ENCODE results near the gene TNFRSF4. TPM values are rescaled to one million over a fixed set of nuclear protein-coding genes. Genes with fewer than 3 reads are reported as not detected.

TNFRSF4 gene
- total RNA-seq, 1 experiment from 2014 or later = not detected

- DNase-seq (ENCODE audit: low read depth in 1 of 2, low spot score in 2 of 2) = no peak
- Histone ChIP-seq H3K27me3 (replicated peaks) (no peaks in the 10 kb centered on the region), H3K27ac (no peak overlapping the region), H3K4me1 (replicated peaks) (no peaks in the 10 kb centered on the region), H3K9me3 (replicated peaks) (no peaks in the 10 kb centered on the region), H3K36me3 (no peaks in the 10 kb centered on the region), H3K4me3 (no peak overlapping the region)
Measured at GRCh38 chr1:1240822-1241587, 27.1 kb upstream of the TNFRSF4 start.

GRCh38 chr1:1240348-1240732 lies 26.4 kb upstream of the TNFRSF4 start:
- Histone ChIP-seq H3K9me3 (replicated peaks) (no peaks in the 10 kb centered on the region), H3K4me1 (replicated peaks) (no peaks in the 10 kb centered on the region), H3K4me3 (no peak overlapping the region), H3K27me3 (replicated peaks) (no peaks in the 10 kb centered on the region), H3K36me3 (no peaks in the 10 kb centered on the region), H3K27ac (no peak overlapping the region)
- DNase-seq (ENCODE audit: low read depth in 1 of 2, low spot score in 2 of 2) = no peak

DNA sequence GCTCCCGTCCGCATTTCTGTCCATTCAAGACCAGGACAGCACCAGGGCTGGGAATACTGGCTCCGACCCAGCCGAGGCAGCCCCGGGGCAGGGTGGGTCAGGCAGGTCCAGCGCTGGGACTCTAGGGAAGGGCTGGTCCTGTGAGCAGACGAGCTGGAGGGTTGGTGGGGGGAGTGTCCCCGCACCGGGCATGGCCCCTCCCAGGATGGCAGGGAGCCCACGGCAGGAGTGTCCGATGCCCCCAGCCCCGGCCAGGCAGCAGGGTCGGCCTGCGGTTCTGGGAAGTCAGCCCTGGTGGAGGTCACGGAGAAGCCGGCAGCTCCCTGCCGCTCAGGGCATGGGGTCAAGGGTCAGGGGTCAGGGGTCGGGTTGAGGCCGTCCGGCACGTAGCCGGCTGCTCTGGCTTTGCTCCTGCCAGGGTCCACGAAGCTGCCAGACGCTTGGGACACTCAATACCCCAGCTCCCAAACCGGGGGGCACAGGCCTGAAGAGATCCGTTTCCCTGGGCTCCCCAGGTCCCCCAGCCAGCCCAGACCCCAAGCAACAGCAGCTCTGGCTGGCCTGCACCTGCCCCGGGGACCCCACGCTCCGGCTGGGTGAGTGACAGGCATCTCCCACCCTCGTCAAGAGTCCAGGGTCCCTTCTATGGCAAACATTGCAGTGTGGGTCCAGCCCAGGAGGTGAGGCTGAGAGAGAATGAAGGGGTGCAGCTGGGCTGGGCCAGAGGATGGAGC lies 25.8 kb upstream of the TNFRSF4 start:
- H3K27me3 ChIP-seq (replicated peaks) = no peaks in the 10 kb centered on the region
- H3K27ac ChIP-seq = no peak overlapping the region
- H3K9me3 ChIP-seq (replicated peaks) = no peaks in the 10 kb centered on the region
- no peak overlapping the region for H3K4me3 ChIP-seq
- no peak for DNase-seq (ENCODE audit: low read depth in 1 of 2, low spot score in 2 of 2)
- no peaks in the 10 kb centered on the region for H3K36me3 ChIP-seq
- no peaks in the 10 kb centered on the region for H3K4me1 ChIP-seq (replicated peaks)

DNA sequence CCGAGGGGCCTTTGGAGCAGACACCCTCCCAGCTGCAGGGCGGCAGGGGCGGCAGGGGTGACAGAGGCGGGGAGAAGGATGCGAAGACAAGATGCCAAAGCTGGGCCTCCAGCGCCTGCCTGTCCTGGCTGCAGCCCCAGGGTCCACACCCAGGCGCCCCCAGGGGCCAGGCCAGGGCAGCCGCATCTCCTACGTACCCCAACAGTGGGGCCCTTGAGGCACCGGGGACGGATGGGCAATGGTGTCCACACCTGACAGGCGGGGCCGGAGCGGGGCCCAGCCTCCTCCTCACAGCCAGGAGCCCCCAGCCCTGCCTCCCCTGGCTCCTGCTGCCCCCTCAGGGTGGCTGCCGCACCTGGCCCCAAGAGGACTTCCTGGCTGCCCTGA lies 25.3 kb upstream of the TNFRSF4 start:
- no peak for DNase-seq (ENCODE audit: low read depth in 1 of 2, low spot score in 2 of 2)
- Histone ChIP-seq H3K36me3 (peaks cover 4% of the 10 kb centered on the region), H3K9me3 (replicated peaks) (no peaks in the 10 kb centered on the region), H3K27me3 (replicated peaks) (no peaks in the 10 kb centered on the region), H3K4me3 (no peak overlapping the region), H3K27ac (no peak overlapping the region), H3K4me1 (replicated peaks) (no peaks in the 10 kb centered on the region)

GRCh38 chr1:1238702-1239178 lies 24.8 kb upstream of the TNFRSF4 start:
- peaks cover 9% of the 10 kb centered on the region for H3K36me3 ChIP-seq
- no peak overlapping the region for H3K4me3 ChIP-seq
- H3K9me3 ChIP-seq (replicated peaks) = no peaks in the 10 kb centered on the region
- H3K27me3 ChIP-seq (replicated peaks) = no peaks in the 10 kb centered on the region
- no peak overlapping the region for H3K27ac ChIP-seq
- H3K4me1 ChIP-seq (replicated peaks) = no peaks in the 10 kb centered on the region
- DNase-seq (ENCODE audit: low read depth in 1 of 2, low spot score in 2 of 2) = no peak

GRCh38 chr1:1237874-1238701 lies 24.1 kb upstream of the TNFRSF4 start:
- Histone ChIP-seq H3K4me1 (replicated peaks) (peaks cover 2% of the 10 kb centered on the region), H3K4me3 (no peak overlapping the region), H3K27ac (no peak overlapping the region), H3K36me3 (peaks cover 14% of the 10 kb centered on the region), H3K27me3 (replicated peaks) (no peaks in the 10 kb centered on the region), H3K9me3 (replicated peaks) (peaks cover 1% of the 10 kb centered on the region; the same call in 1 of the 2 replicates)
- no peak for DNase-seq (ENCODE audit: low read depth in 1 of 2, low spot score in 2 of 2)

- DNase-seq (ENCODE audit: low read depth in 1 of 2, low spot score in 2 of 2) = no peak
- H3K4me1 ChIP-seq (replicated peaks) = peaks cover 11% of the 10 kb centered on the region
- peaks cover 5% of the 10 kb centered on the region; the same call in 1 of the 2 replicates for H3K9me3 ChIP-seq (replicated peaks)
- H3K27ac ChIP-seq = no peak overlapping the region
- no peak overlapping the region for H3K4me3 ChIP-seq
- peaks cover 18% of the 10 kb centered on the region for H3K36me3 ChIP-seq
- no peaks in the 10 kb centered on the region for H3K27me3 ChIP-seq (replicated peaks)
Measured at GRCh38 chr1:1236945-1237873, 23.3 kb upstream of the TNFRSF4 start.

DNA sequence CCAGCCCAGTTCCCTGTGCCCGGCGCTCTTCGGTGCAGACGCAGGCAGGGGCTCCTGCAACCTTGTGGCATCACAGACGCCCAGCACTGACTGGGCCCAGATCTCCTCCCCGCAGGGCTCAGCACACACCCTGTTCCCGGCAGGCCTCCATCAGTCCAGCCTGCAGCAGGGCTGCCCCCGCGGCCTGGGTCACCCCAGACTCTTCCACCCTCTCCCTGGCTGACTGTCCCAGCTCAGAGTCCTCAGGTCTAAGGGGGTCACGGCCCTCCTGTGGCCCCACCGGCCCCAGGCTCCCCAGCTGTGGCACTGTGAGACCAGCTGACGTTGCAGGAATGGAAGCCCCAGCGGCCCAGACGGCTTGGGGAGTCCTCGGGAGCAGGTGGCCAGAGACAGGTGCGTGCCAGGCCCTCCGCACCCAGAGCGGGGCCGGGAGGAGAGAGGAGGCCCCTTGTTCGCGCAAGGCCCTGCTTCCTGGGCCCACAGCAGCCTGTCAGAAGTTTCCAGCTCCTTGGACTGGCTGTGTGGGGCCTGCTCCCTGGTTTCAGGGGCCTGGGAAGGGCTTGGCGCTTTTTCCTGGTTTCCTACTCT lies 22.3 kb upstream of the TNFRSF4 start:
- no peak overlapping the region for H3K27ac ChIP-seq
- peaks cover 24% of the 10 kb centered on the region for H3K36me3 ChIP-seq
- peaks cover 12% of the 10 kb centered on the region for H3K4me1 ChIP-seq (replicated peaks)
- H3K9me3 ChIP-seq (replicated peaks) = peaks cover 5% of the 10 kb centered on the region; the same call in 1 of the 2 replicates
- DNase-seq (ENCODE audit: low read depth in 1 of 2, low spot score in 2 of 2) = no peak
- H3K27me3 ChIP-seq (replicated peaks) = no peaks in the 10 kb centered on the region
- H3K4me3 ChIP-seq = no peak overlapping the region

- no peaks in the 10 kb centered on the region for H3K27me3 ChIP-seq (replicated peaks)
- H3K4me1 ChIP-seq (replicated peaks) = peaks cover 20% of the 10 kb centered on the region
- peaks cover 5% of the 10 kb centered on the region; the same call in 1 of the 2 replicates for H3K9me3 ChIP-seq (replicated peaks)
- H3K4me3 ChIP-seq = no peak overlapping the region
- DNase-seq (ENCODE audit: low read depth in 1 of 2, low spot score in 2 of 2) = no peak
- no peak overlapping the region for H3K27ac ChIP-seq
- peaks cover 24% of the 10 kb centered on the region for H3K36me3 ChIP-seq
Measured at GRCh38 chr1:1235016-1235744, 21.2 kb upstream of the TNFRSF4 start.

- Histone ChIP-seq H3K27ac (no peak overlapping the region), H3K36me3 (peaks cover 33% of the 10 kb centered on the region), H3K4me1 (replicated peaks) (peaks cover 24% of the 10 kb centered on the region), H3K4me3 (no peak overlapping the region), H3K9me3 (replicated peaks) (peaks cover 5% of the 10 kb centered on the region; the same call in 1 of the 2 replicates), H3K27me3 (replicated peaks) (no peaks in the 10 kb centered on the region)
- no peak for DNase-seq (ENCODE audit: low read depth in 1 of 2, low spot score in 2 of 2)
Measured at GRCh38 chr1:1234180-1234808, 20.3 kb upstream of the TNFRSF4 start.

GRCh38 chr1:1233567-1233892 lies 19.6 kb upstream of the TNFRSF4 start:
- DNase-seq (ENCODE audit: low read depth in 1 of 2, low spot score in 2 of 2) = no peak
- Histone ChIP-seq H3K27ac (no peak overlapping the region), H3K9me3 (replicated peaks) (peaks cover 5% of the 10 kb centered on the region; the same call in 1 of the 2 replicates), H3K4me1 (replicated peaks) (peaks cover 24% of the 10 kb centered on the region), H3K27me3 (replicated peaks) (no peaks in the 10 kb centered on the region), H3K36me3 (peaks cover 41% of the 10 kb centered on the region), H3K4me3 (no peak overlapping the region)
